NCI-H748 (cell line): ENCODE data around the gene HIVEP2.

Experiments
- DNase-seq: peaks from one replicate; lab custom pipeline; 2025; ENCODE audit not compliant: unreplicated experiment; lab: John Stamatoyannopoulos, UW

The HIVEP2 gene

DNA sequence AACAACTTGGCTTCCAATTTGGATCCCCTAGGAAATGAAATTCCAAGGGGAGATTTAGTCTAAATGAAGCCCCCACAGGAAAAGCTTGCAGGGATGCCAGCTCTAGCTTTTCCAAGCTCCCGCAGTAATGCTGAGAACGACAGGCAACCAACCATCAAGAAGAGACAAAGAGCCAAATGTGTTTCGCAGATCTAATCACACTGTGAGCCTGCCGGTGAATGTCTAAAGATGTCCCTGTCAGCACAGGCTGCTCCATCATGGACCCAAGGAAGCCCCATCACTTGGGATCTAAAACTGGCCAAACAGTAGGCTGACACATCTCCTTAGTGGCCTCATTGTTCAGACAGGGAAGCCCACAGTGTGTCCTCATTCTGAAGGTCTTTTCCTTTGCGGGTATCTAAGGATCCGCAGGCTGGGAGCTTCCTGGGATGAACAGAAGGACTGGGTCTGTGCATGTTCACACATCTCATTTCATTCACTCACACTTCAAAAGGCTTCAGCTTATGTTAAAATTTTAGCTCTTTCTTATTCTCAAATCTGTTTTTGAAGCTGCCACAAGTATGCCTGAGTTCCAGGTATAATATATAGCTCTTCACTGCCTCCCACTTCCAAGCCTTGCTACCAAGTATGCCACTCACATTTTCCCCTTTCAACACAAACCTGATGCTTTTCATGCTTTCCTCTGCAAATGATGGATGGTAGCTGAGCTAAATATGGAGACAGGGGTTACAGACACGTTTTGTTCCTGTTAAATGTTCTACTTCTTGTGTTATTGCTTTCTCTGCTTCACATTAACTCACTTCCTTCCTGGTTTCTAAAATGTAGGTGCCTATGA, 229.8 kb downstream of the HIVEP2 start:
- no peak for DNase-seq

DNA sequence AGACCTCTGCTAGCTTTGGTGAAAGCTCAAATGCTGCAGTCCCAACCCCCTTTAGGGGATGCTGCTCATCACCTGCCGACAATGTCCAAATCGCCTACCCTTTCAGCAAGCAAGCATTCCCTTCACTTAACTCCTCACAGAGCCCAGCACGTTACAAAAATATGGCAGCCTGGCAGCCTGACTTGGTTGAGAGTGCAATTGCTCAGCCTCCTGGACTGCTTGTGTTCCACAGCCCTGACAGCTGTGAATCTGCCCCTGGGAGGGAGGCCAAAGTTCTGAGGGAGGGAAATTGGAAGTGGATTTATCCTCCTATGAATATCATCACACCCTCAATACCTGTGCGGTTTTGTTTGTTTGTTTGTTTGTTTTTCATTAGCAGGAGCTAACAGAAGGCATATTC, 231.0 kb downstream of the HIVEP2 start:
- DNase-seq, result no peak

DNA sequence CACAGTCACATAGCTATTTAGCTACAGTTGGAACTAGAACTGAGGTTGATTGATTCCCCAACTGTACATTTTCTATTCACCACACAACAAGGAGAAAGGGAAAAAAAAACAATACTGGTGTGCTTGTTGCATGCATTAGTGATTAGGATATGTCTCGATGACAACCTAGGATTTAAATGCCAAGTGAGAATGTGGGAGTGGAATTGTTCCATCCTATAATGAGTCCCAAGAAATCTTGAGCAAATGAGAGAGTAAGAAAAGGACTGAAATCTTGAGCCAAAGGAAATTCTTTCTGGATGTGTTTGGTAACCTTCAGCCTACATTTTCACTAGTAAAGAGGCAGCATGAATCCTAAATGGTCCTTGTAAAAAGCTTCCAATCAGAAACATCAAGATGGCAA, 232.7 kb downstream of the HIVEP2 start:
- no peak for DNase-seq

DNA sequence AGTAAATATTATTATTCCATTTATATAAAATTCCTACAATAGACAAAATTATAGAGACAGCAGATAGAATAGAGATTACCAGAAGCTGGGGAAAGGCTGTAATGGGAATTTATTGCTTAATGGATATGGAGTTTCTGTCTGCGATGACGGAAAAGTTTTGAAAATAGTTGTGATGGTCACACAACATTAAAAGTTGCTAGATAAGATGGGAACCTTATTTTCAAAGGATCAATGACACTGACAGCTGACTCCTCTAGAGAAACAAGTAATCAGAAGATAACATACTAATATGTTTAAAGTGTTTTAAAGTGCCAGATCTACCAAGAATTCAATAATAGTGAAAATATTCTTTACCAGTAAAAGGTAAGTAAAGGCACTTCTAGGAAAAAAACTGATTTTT, 236.3 kb downstream of the HIVEP2 start:
- DNase-seq, result no peak

DNA sequence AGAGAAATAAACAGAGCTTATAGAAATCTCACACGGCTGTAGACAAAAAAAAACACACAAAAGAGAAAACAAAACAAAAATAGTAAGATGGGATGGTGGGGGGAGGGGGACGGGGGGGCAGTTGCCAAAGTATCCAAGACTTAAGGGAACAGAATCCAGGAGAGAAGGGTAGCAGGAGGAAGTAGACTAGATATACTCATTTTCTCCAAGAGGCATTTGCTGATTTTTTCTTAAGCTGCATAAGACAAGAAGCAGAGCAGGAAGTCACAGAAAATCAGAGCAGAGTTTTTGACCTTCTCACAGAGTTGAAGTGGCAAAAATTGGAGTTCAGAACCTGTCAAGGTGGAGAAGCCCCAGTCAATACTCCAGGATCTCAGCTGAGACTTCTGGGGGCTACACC, 237.7 kb downstream of the HIVEP2 start:
- DNase-seq, result no peak

DNA sequence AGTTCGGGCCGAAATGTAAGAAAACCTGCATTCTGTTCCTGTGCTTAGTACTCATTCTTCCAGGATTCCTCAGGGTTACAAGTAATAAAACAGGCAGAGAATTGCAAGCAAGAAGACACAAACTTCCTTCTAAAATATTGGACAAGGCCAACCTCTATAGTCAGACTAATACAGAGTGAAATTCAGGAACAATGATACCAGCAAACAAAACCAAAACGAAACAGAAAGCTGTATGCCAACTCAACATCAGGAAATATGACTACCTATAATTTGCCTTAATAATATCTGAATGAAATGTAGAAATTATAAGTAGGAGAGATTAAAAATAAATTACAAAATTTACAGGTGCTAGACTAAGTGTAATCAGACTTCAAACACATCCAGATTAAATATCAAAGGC, 238.8 kb downstream of the HIVEP2 start:
- no peak for DNase-seq

DNA sequence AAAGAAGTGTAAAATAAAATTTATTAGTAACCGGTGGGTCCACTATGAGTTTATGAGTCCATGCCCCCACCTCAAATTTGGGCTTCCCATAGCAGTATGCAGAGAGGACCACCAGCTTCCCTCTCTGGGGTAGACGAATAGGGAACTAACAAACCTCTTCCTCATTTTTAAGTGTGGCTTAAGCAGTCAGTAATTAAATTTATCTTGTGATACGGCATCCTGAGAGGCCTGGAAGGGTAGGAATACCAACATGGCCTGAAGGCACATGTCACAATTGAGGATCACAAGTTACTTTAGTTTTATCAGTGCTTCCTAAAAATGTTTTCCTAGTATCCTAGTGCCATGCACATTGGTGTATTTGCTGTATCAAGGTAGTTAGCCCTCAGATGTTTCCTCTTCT, 239.9 kb downstream of the HIVEP2 start:
- DNase-seq, result no peak

DNA sequence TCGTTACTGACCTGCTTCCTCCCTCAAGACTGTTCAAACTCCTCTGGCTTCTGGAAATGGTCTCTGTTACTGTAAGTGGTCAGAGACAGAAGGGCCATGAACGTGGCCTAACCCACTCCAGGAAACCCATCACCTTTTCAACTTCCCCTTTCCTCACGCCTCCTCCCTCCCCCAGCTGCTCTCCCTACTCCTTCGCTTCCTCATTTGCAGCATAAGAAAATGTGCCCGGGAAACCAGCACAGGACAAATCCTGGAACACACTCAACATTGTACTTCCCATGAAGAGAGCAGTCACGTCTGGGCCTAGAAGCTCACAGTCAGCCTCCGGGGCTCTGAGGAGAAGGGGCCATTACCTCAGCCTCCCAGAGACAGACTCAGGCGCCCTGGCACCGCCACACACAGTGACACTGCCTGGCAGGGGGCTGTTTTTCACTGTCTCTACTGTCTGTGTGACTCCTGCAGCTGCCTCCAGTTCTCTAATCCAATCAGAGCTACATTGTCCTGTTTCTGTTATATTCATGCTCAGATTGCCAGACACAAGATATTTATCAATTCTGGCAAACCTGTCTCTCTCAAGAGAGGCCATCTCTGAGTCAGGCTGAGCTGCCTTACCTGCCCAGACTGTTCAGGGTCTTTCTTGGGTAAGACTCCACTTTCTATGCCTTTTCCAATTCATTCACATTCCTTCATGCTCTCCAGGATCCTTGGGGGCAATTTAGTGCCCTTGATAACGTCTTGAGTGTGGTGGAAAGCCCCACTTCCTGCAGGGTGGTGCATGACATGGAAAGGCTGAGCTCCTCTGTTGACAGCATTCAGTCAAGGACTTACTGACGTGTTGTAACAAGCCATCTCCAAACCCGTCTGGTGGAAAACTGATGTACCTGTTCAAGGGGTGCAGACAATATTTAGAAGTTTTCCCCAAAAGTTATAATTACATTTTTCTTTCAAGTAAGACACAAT, 242.2 kb downstream of the HIVEP2 start:
- DNase-seq, result no peak
